Upper lobe of left lung (tissue), 4 donors: Measurements from ENCODE around the gene AGBL4.

Experiments
- CTCF ChIP-seq, 6 experiments: fragments of 450-650 bp in 4 of 6; fragments of 200-600 bp in 2 of 6; sonication (generic) in 2 of 6; IDR thresholded peaks; one replicate each; pipeline ENCODE4 v1.5.1; 2016 to 2019; ENCODE audit warnings: antibody characterized with exemption in 6 of 6
- POLR2A ChIP-seq, 4 donors: fragments of 450-650 bp; IDR thresholded peaks; one replicate each; pipeline ENCODE4 v1.5.1; 2016 to 2017; ENCODE audit warnings: antibody characterized with exemption in 4 of 4, mild to moderate bottlenecking in 2 of 4
- POLR2AphosphoS5 ChIP-seq, 2 donors: sonication (generic); formaldehyde crosslinking; IDR thresholded peaks; one replicate each; pipeline ENCODE4 v1.5.1; 2017; ENCODE audit warnings: antibody characterized with exemption in 2 of 2

- TF ChIP-seq POLR2AphosphoS5 (IDR thresholded peaks at IDR 0.05) (no peak), CTCF (IDR thresholded peaks at IDR 0.05) (no peak), POLR2A (IDR thresholded peaks at IDR 0.05) (no peak)
These were observed 1035.0 kb downstream of the AGBL4 start for GRCh38 chr1:48988633-48989197.
